GM12878 (cell line): ENCODE results near the gene DIAPH1. TPM values are rescaled to one million over a fixed set of nuclear protein-coding genes. Genes with fewer than 3 reads are reported as not detected.

ENCODE experiments used
- ASH2L ChIP-seq: fragments of 300-600, 200-600 bp; sonication (generic); IDR thresholded peaks from 2 replicates; pipeline ENCODE4 v1.6.1; 2017; ENCODE audit warnings: low read depth, mild to moderate bottlenecking, borderline replicate concordance
- CEBPB ChIP-seq, 2 experiments: fragments of 150-350 bp in 1 of 2; IDR thresholded peaks; 2 replicates each; pipeline ENCODE4 v1.6.1; 2012 to 2014; ENCODE audit warnings: low read depth in 2 of 2, low read length in 2 of 2, borderline replicate concordance in 1 of 2, inconsistent platforms in 1 of 2
- FOXM1 ChIP-seq: IDR thresholded peaks from 2 replicates; pipeline ENCODE4 v1.6.1; 2012; ENCODE audit warnings: low read depth, mild to moderate bottlenecking, inconsistent platforms, low read length, moderate library complexity
- IKZF1 ChIP-seq: fragments of 450-650 bp; conservative IDR thresholded peaks from 2 replicates; pipeline ENCODE4 v1.6.1; 2017; ENCODE audit warnings: antibody characterized with exemption, mild to moderate bottlenecking
- JUND ChIP-seq: IDR thresholded peaks from 2 replicates; pipeline ENCODE4 v1.6.1; 2012; ENCODE audit warnings: low read depth, mild to moderate bottlenecking, low read length, improper control_type of control experiment, moderate library complexity
- KLF5 ChIP-seq: fragments of 450-650 bp; IDR thresholded peaks from 2 replicates; pipeline ENCODE4 v1.6.1; 2014; ENCODE audit warnings: mild to moderate bottlenecking; ENCODE audit not compliant: partially characterized antibody
- MAX ChIP-seq: IDR thresholded peaks from 2 replicates; pipeline ENCODE4 v1.6.1; 2012; ENCODE audit warnings: low read depth, low read length, improper control_type of control experiment
- NFXL1 ChIP-seq: fragments of 450-650 bp; IDR thresholded peaks from 2 replicates; pipeline ENCODE4 v1.6.1; 2017; ENCODE audit warnings: antibody characterized with exemption, mild to moderate bottlenecking, borderline replicate concordance
- NR2C1 ChIP-seq: fragments of 450-650 bp; IDR thresholded peaks from 2 replicates; pipeline ENCODE4 v1.6.1; 2017; ENCODE audit warnings: antibody characterized with exemption, mild to moderate bottlenecking, moderate library complexity
- NR2C2 ChIP-seq: IDR thresholded peaks from 2 replicates; pipeline ENCODE4 v1.6.1; 2011; ENCODE audit warnings: borderline replicate concordance, low read depth; ENCODE audit not compliant: control insufficient read depth, insufficient read length
- RELB ChIP-seq: fragments of 450-650 bp; IDR thresholded peaks from 2 replicates; pipeline ENCODE4 v1.6.1; 2017; ENCODE audit warnings: low read depth, mild to moderate bottlenecking, moderate library complexity
- SREBF2 ChIP-seq: IDR thresholded peaks from 2 replicates; pipeline ENCODE4 v1.6.1; 2012; ENCODE audit warnings: mild to moderate bottlenecking, low read length
- SRF ChIP-seq, 2 experiments: IDR thresholded peaks; 2 replicates each; pipeline ENCODE4 v1.6.1; 2011; ENCODE audit warnings: low read depth in 2 of 2, low read length in 2 of 2, mild to moderate bottlenecking in 1 of 2, moderate library complexity in 1 of 2
- TCF3 ChIP-seq: IDR thresholded peaks from 2 replicates; pipeline ENCODE4 v1.6.1; 2012; ENCODE audit warnings: low read depth, mild to moderate bottlenecking, low read length, borderline replicate concordance; ENCODE audit not compliant: insufficient read depth
- ZNF217 ChIP-seq: fragments of 450-650 bp; IDR thresholded peaks from 2 replicates; pipeline ENCODE4 v1.6.1; 2017; ENCODE audit warnings: antibody characterized with exemption, mild to moderate bottlenecking
- polyA plus RNA-seq, 11 experiments: library from polyadenylated mRNA; depleted of rRNA in 4 of 11; unstranded in 6 of 11; stranded (reverse) in 5 of 11; fragments of >200 nt; fragmentation: Nextera tagmentation in 4 of 11; fragmentation: Illumina TruSeq in 1 of 11; extraction: Ambion mirVana in 4 of 11; extraction: Trizol in 1 of 11; gene quantifications; 1 replicate in 1 of 11; 2 replicates in 10 of 11; pipeline versions ENCODE4 v1.2.1 to v1.2.3, GENCODE V29; 2011 to 2016; ENCODE audit warnings: inconsistent platforms in 2 of 11, missing spikeins in 2 of 11, low read depth in 1 of 11
- total RNA-seq, 4 experiments: library from RNA; depleted of rRNA in 3 of 4; stranded (reverse); fragments of >200 nt in 3 of 4; fragmentation: Illumina TruSeq in 1 of 4; extraction: Trizol in 1 of 4; gene quantifications; 2 replicates each; pipeline versions ENCODE4 v1.2.1 to v1.2.3, GENCODE V29; 2013 to 2021
- TF ChIP-seq, protein P1 (sequence below): fragments of 450-650 bp; formaldehyde crosslinking; IDR thresholded peaks from 2 replicates; pipeline ENCODE4 v1.4.0; 2022; ENCODE audit warnings: mild to moderate bottlenecking, moderate library complexity
- TF ChIP-seq, protein P2 (sequence below): fragments of 450-650 bp; formaldehyde crosslinking; IDR thresholded peaks from 2 replicates; pipeline ENCODE4 v1.4.0; 2020; ENCODE audit warnings: mild to moderate bottlenecking, moderate library complexity
- TF ChIP-seq, protein P3 (sequence below): fragments of 450-650 bp; IDR thresholded peaks from 2 replicates; pipeline ENCODE4 v1.6.1; 2014; ENCODE audit warnings: mild to moderate bottlenecking
- TF ChIP-seq, protein P4 (sequence below): IDR thresholded peaks from 2 replicates; pipeline ENCODE4 v1.6.1; 2011; ENCODE audit warnings: borderline replicate concordance, low read depth, mild to moderate bottlenecking, moderate library complexity, mixed read lengths, low read length; ENCODE audit not compliant: insufficient read depth; ENCODE audit errors: extremely low read length

The DIAPH1 gene
- total and polyA plus RNA-seq, 10 of the 15 experiments (the other 5 are each of a cell fraction or from before 2014, with no cell fraction given): 37.8 to 168 (median 59.0) TPM

DNA sequence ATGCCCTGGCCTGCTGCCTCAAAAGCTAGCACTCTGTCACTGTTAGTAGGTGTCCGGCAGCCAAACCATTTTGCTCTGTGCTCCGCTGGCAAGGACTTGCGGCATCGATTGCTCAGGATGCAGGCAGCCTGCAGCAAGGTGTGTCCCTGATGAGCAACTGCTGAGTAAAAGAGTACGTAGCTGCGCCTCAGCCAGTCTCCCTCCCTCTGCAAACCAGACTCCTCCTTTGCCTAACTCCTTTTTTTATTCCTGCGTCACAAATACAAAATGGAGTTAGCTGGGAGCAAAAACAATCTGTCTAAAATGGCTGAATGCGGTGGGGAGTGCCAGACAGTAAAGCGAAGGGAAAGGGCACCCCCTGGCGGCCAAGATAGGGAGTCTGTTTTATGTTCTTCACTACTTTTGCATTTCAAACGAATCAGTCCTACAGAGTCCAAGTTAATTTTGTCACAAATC lies 61.1 kb downstream of the DIAPH1 start (continued):
- TF ChIP-seq MAX (no peak), KLF5 (no peak), IKZF1 (0 out of 2 replicates have a peak, but pooled peaks have one; percentile 22), ASH2L (no peak), ZNF217 (no peak), TCF3 (no peak), JUND (no peak), CEBPB (IDR thresholded peaks at IDR 0.05; ENCODE audit: borderline replicate concordance in 1 of 2, low read depth in 2 of 2, low read length in 2 of 2) (no peak), NR2C1 (peak; percentile 69), SREBF2 (no peak), RELB (peak; percentile 98), SRF (IDR thresholded peaks at IDR 0.05; ENCODE audit: low read depth in 2 of 2, low read length in 2 of 2) (0 out of 4 replicates have a peak, but pooled peaks of 1 of the 2 experiments have one; percentile 48), FOXM1 (peak; percentile 71), NR2C2 (no peak), NFXL1 (no peak)
- TF ChIP-seq, protein P1, sequence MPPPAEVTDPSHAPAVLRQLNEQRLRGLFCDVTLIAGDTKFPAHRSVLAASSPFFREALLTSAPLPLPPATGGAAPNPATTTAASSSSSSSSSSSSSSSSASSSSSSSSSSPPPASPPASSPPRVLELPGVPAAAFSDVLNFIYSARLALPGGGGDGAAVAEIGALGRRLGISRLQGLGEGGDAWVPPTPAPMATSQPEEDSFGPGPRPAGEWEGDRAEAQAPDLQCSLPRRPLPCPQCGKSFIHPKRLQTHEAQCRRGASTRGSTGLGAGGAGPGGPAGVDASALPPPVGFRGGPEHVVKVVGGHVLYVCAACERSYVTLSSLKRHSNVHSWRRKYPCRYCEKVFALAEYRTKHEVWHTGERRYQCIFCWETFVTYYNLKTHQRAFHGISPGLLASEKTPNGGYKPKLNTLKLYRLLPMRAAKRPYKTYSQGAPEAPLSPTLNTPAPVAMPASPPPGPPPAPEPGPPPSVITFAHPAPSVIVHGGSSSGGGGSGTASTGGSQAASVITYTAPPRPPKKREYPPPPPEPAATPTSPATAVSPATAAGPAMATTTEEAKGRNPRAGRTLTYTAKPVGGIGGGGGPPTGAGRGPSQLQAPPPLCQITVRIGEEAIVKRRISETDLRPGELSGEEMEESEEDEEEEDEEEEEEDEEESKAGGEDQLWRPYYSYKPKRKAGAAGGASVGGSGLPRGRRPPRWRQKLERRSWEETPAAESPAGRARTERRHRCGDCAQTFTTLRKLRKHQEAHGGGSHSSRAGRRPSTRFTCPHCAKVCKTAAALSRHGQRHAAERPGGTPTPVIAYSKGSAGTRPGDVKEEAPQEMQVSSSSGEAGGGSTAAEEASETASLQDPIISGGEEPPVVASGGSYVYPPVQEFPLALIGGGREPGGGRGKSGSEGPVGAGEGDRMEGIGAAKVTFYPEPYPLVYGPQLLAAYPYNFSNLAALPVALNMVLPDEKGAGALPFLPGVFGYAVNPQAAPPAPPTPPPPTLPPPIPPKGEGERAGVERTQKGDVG: no peak
- TF ChIP-seq, protein P2, sequence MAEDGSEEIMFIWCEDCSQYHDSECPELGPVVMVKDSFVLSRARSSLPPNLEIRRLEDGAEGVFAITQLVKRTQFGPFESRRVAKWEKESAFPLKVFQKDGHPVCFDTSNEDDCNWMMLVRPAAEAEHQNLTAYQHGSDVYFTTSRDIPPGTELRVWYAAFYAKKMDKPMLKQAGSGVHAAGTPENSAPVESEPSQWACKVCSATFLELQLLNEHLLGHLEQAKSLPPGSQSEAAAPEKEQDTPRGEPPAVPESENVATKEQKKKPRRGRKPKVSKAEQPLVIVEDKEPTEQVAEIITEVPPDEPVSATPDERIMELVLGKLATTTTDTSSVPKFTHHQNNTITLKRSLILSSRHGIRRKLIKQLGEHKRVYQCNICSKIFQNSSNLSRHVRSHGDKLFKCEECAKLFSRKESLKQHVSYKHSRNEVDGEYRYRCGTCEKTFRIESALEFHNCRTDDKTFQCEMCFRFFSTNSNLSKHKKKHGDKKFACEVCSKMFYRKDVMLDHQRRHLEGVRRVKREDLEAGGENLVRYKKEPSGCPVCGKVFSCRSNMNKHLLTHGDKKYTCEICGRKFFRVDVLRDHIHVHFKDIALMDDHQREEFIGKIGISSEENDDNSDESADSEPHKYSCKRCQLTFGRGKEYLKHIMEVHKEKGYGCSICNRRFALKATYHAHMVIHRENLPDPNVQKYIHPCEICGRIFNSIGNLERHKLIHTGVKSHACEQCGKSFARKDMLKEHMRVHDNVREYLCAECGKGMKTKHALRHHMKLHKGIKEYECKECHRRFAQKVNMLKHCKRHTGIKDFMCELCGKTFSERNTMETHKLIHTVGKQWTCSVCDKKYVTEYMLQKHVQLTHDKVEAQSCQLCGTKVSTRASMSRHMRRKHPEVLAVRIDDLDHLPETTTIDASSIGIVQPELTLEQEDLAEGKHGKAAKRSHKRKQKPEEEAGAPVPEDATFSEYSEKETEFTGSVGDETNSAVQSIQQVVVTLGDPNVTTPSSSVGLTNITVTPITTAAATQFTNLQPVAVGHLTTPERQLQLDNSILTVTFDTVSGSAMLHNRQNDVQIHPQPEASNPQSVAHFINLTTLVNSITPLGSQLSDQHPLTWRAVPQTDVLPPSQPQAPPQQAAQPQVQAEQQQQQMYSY (CRISPR knock-in tag): no peak
- TF ChIP-seq, protein P3, sequence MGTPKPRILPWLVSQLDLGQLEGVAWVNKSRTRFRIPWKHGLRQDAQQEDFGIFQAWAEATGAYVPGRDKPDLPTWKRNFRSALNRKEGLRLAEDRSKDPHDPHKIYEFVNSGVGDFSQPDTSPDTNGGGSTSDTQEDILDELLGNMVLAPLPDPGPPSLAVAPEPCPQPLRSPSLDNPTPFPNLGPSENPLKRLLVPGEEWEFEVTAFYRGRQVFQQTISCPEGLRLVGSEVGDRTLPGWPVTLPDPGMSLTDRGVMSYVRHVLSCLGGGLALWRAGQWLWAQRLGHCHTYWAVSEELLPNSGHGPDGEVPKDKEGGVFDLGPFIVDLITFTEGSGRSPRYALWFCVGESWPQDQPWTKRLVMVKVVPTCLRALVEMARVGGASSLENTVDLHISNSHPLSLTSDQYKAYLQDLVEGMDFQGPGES: no peak
- TF ChIP-seq, protein P4, sequence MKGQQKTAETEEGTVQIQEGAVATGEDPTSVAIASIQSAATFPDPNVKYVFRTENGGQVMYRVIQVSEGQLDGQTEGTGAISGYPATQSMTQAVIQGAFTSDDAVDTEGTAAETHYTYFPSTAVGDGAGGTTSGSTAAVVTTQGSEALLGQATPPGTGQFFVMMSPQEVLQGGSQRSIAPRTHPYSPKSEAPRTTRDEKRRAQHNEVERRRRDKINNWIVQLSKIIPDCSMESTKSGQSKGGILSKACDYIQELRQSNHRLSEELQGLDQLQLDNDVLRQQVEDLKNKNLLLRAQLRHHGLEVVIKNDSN: no peak
